Pulmonary artery endothelial cell (primary cell): Measurements from ENCODE around the gene DOCK1. TPM values are rescaled to one million over a fixed set of nuclear protein-coding genes. Genes with fewer than 3 reads are reported as not detected.

Source experiments
- DNase-seq: peaks from one replicate; pipeline ENCODE4 v3.0.0-alpha.2; 2011; ENCODE audit warnings: low read depth, low spot score
- total RNA-seq: library from RNA; depleted of rRNA; stranded (reverse); fragments of >200 nt; gene quantifications from 2 replicates; pipeline ENCODE4 v1.2.3, GENCODE V29; 2014

DOCK1 gene
- total RNA-seq, 1 donor from 2014 or later: 74.0 TPM

DNA sequence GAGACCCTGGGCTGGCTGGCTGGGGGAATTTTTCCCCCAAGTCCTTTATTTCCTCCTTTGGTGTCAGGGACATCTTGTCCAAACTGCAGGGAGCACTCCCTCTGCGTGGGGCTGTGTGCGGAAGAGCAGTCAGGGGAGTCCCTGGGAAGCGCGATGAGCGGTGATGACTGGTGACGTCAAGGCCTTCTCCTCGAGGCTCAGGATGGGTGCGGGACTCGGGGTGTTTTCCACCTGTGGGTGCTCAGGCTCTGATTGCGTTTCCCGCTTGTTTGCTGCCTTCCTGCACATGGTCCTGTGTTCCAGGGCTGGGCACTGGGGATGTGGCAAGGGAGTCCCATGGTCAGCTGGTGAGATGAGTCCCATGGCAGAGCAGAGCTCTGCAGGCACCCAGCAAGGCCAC is 101.2 kb downstream of the DOCK1 start:
- no peak for DNase-seq

GRCh38 chr10:127009366-127009765 is 104.1 kb downstream of the DOCK1 start:
- no peak for DNase-seq

DNA sequence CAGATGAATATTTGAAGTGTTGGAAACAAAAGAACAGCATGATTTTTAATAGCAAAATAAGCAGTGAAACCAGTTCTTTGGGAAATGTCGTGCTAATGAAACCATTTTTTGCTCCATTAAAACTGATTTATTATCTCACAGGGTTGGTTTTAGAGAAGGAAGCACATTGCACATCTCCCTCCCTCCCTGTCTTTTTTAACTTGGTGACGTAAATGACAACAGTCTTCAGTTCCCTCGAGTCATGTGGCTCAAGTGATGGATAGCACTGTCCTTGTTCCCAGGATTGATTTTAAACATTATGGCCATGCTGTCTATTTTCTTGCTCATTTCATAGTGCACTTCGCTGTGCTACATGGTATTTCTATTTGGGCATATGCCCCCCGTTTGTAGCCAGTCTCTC is 105.9 kb downstream of the DOCK1 start:
- DNase-seq: no peak

- DNase-seq: no peak
Measured at GRCh38 chr10:127012071-127012768, 107.0 kb downstream of the DOCK1 start.

DNA sequence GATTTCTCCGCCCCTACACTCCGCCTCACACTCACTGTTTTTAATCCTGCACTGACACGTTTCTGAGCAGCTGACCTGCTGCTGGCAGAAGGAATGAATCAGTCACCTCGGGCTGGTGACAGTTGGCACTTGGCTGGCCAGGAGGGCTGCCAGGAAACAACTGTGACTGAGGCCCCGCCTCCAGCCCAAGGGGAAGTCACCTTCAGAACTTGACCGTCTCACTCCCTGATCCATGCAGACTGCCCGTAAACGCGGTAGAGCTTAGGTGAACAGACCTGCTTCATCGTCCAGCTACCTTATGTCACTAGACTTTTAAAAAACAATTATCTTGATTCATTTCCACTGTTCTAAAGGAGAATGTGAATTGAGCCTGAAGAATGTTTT is 107.5 kb downstream of the DOCK1 start:
- DNase-seq: no peak

- no peak for DNase-seq
Measured at GRCh38 chr10:127013211-127013656, 108.0 kb downstream of the DOCK1 start.

- no peak for DNase-seq
Measured at GRCh38 chr10:127013691-127014473, 108.7 kb downstream of the DOCK1 start.

DNA sequence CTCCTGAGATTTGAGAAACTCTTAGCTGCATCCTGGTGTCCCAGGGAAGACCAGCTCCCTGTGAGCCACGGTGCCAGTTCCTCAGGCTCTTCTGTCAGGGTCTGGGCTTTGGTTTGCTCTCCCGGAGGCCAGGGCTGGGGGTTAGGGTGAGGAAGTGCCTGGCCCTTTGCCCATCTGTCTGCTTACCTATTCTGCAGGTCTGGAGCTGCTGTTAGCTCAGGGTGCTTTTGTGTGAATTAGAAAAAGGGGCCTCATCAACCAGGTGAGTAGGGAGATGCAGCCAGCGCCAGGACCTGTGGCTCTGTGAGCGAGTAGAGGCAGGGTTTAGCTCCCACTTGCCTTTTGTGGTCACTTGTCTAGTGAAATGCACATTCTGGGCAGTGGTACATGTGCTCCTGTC is 109.4 kb downstream of the DOCK1 start:
- DNase-seq: no peak

GRCh38 chr10:127015373-127015772 is 110.1 kb downstream of the DOCK1 start:
- no peak for DNase-seq

DNA sequence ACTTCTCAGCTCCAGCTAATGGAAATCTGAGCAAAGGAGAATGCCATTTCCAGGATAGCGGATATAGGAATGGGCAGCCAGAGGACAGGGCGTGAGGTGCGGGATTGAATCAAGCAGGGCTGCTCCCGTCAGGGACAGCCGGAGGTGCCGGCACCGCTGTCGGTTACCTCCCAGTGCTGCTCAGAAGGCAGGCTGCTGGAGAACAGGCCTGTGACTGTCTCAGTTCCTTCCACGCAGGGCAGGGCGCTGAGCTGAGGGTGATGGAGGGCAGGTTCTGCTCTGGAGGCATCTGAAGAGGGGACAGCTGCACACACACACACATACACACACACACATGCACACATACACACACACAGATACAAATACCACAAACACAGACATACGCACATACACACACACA is 111.1 kb downstream of the DOCK1 start:
- no peak for DNase-seq

DNA sequence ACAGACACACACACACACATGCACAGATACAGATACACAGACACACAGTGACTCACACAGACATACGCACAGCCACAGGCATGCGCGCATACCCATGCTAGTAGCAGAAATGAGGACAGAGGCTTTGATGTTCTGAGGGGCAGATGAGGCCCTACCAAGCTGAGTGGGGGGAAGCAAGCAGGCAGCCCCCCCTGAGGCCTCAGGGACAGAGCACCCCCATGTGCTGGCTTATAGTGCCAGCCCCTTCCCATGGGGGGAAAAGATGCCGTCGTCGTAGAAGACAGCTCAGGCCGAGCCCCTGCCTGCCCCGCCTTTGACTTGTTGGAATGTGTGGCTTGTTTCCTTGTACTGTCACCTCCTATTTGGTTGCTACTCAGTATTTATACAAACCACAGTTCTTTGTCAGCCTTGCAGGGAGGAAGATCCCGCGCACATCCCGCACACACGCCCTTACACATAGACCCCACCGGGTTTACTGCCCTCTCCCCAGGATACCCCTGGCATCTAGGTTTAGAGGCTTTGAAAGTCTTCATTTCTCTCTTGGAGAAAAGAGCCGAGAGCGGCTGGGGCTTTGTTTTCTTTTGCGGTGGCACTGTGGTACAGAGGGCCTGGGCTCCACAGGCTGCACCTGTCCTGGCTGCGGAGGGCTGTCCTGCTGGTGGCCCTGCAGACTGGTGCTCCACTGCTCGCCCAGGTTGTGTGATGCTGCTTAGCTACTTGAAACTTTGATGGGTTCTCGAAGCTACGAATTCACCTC is 112.5 kb downstream of the DOCK1 start:
- no peak for DNase-seq

- no peak for DNase-seq
Measured at GRCh38 chr10:127018298-127018650, 113.0 kb downstream of the DOCK1 start.

GRCh38 chr10:127018766-127019165 is 113.5 kb downstream of the DOCK1 start:
- DNase-seq: no peak

DNA sequence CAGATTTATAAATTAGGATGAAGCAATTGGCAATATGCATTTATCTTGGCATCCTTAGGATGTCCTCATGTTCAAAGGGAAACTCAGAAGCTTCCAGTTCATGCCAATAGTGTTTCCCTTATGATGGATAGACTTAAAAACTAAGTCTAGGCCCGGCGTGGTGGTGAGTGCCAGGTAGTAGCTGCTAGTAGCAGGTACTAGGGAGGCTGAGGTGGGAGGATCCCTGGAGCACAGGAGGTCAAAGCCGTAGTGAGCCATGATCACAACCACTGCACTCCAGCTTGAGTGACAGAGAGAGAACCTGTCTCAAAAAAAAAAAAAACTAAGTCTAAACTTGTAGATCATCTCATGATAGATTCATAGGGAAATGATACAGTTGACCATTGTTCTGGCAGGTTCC is 115.0 kb downstream of the DOCK1 start:
- DNase-seq: no peak

GRCh38 chr10:127021801-127022200 is 116.6 kb downstream of the DOCK1 start:
- DNase-seq: no peak

GRCh38 chr10:127024685-127025435 is 119.6 kb downstream of the DOCK1 start:
- no peak for DNase-seq

DNA sequence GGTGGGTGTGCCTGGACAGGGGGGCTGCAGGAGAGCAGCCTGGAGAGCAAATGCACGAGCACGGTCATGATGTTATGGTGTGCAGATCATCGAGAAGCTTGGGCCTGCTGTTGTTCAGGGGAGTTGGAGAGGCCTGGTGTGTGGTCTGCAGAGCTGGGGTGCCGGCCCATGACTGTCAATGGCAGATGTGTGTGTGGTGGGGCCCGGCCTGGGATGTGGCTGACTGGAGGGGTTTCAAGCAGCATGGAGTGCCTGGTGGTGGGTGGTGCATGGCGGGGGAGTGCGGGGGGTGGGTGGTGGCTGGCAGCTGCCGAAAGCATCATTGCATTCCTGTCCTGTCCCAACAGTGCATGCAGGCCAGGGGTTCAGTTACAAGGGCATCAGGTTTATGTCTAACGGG is 122.6 kb downstream of the DOCK1 start:
- DNase-seq: no peak

GRCh38 chr10:127028556-127028955 is 123.3 kb downstream of the DOCK1 start:
- DNase-seq: no peak

DNA sequence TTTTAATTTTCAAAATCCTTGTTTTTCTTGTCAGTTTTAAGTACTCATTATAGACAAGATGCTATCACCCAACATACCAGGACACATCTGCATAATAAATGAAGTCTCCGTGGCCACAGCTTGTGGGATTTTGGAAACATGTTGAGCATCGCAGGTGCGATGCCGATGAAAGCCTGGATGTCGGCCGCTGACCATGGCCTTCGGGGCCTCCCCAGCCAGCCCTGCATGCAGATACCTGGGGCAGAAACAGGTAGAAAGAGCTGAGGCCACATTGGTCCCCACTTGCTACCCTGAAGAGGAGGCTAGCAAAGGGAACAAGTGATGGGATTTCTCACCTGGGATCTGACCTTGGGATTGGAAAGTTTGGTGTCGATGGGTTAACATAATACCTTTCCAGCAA is 123.8 kb downstream of the DOCK1 start:
- no peak for DNase-seq

DNA sequence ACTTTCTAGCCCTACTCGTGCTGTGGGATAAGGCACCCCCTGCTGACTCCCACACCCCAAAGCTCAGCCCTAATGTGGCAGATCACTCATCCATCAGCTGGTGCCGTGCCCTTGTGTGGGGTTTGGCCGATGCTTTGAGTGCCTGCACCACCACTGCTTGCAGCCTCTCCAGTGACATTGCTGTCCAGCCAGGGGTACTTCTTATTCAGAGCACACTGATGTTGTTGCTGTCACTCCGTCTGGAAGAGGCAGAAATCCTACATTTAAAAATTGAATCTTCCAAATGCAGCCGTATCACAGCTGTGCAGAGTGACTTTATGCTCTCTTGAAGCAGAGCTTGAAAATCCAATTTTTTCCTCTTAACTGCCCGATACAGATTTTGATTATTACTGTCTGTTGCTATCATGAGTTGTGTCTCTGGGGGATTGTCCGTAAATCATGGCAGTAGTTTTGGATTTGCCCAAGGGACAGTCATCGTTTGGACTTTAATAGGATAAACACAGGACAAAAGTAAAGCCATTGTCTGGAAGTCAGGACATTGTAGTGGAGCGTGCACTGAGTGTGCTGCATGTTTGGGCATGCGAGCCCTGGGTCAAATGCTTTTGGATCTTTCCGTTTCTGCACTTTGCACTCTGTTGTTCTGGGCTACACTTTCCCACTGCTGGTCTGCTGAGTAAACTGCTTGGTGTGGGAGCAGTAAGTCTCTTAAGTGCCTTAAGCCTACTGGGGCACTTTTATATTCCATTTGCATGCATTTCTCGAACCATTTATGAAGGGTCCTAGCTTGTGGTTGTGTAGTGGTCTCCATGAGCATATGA is 128.2 kb downstream of the DOCK1 start:
- DNase-seq: no peak
